Liver (tissue), 9 donors: ENCODE measurements around the gene KIF2C. TPM values are rescaled to one million over a fixed set of nuclear protein-coding genes. Genes with fewer than 3 reads are reported as not detected.

Experiments
- DNase-seq: peaks from one replicate; pipeline ENCODE4 v3.0.0-alpha.2; 2017; ENCODE audit warnings: low spot score
- H3K27ac ChIP-seq, 2 donors: one replicate each; pipeline ENCODE4 v1.7.0; 2013; ENCODE audit warnings: inconsistent platforms in 2 of 2, low read length in 2 of 2, control low read depth in 1 of 2, low read depth in 1 of 2, mild to moderate bottlenecking in 1 of 2
- H3K27me3 ChIP-seq, 4 donors: one replicate each; pipeline versions ENCODE4 v1.6.1 to v1.7.0; 2013; ENCODE audit warnings: low read length in 3 of 4, inconsistent platforms in 1 of 4, mild to moderate bottlenecking in 1 of 4, moderate library complexity in 1 of 4; ENCODE audit not compliant: control insufficient read depth in 4 of 4, insufficient read depth in 4 of 4
- H3K36me3 ChIP-seq, 4 donors: one replicate each; pipeline versions ENCODE4 v1.6.1 to v1.7.0; 2013; ENCODE audit warnings: low read length in 3 of 4, mild to moderate bottlenecking in 3 of 4, low read depth in 1 of 4, moderate library complexity in 1 of 4; ENCODE audit not compliant: control insufficient read depth in 4 of 4, insufficient read depth in 3 of 4
- H3K4me1 ChIP-seq, 4 donors: one replicate each; pipeline versions ENCODE4 v1.6.1 to v1.7.0; 2013; ENCODE audit warnings: low read length in 3 of 4, mild to moderate bottlenecking in 3 of 4, moderate library complexity in 1 of 4; ENCODE audit not compliant: control insufficient read depth in 4 of 4, insufficient read depth in 4 of 4
- H3K4me3 ChIP-seq, 3 donors: one replicate each; pipeline versions ENCODE4 v1.6.1 to v1.7.0; 2013; ENCODE audit warnings: low read length in 3 of 3, control low read depth in 1 of 3, low read depth in 1 of 3, mild to moderate bottlenecking in 1 of 3
- H3K9ac ChIP-seq, 2 donors: one replicate each; pipeline ENCODE4 v1.7.0; 2013; ENCODE audit warnings: low read length in 2 of 2, mild to moderate bottlenecking in 2 of 2, moderate library complexity in 2 of 2, control low read depth in 1 of 2, low read depth in 1 of 2
- H3K9me3 ChIP-seq, 4 donors: one replicate each; pipeline versions ENCODE4 v1.6.1 to v1.7.0; 2013; ENCODE audit warnings: low read length in 3 of 4; ENCODE audit not compliant: control insufficient read depth in 4 of 4
- FOXA1 ChIP-seq: IDR thresholded peaks from 2 replicates; pipeline ENCODE4 v1.6.1; 2016; ENCODE audit warnings: antibody characterized with exemption
- FOXA2 ChIP-seq: IDR thresholded peaks from 2 replicates; pipeline ENCODE4 v1.6.1; 2016; ENCODE audit warnings: antibody characterized with exemption
- GABPA ChIP-seq, 2 donors: IDR thresholded peaks in 1 of 2; conservative IDR thresholded peaks in 1 of 2; 2 replicates each; pipeline ENCODE4 v1.6.1; 2016; ENCODE audit warnings: antibody characterized with exemption in 2 of 2, mild to moderate bottlenecking in 1 of 2, moderate library complexity in 1 of 2
- HNF4A ChIP-seq, 2 donors: conservative IDR thresholded peaks; 2 replicates each; pipeline ENCODE4 v1.6.1; 2016; ENCODE audit warnings: antibody characterized with exemption in 2 of 2, mild to moderate bottlenecking in 2 of 2
- JUND ChIP-seq, 2 donors: IDR thresholded peaks; 2 replicates each; pipeline ENCODE4 v1.6.1; 2016; ENCODE audit warnings: antibody characterized with exemption in 2 of 2
- RAD21 ChIP-seq, 2 donors: IDR thresholded peaks; 2 replicates each; pipeline ENCODE4 v1.6.1; 2016; ENCODE audit warnings: antibody characterized with exemption in 2 of 2, mild to moderate bottlenecking in 2 of 2
- SP1 ChIP-seq: IDR thresholded peaks from 2 replicates; pipeline ENCODE4 v1.6.1; 2018; ENCODE audit warnings: antibody characterized with exemption, mild to moderate bottlenecking
- YY1 ChIP-seq: IDR thresholded peaks from 2 replicates; pipeline ENCODE4 v1.6.1; 2016; ENCODE audit warnings: antibody characterized with exemption, mild to moderate bottlenecking
- WGBS: extraction: QIAGEN DNeasy Blood & Tissue Kit; methylation state at CpG from one replicate; pipeline ENCODE4 v1.1.7; 2013; 5-methylcytosine and 5-hydroxymethylcytosine counted together
- polyA plus RNA-seq, 2 donors: library from polyadenylated mRNA; stranded (reverse) in 1 of 2; unstranded in 1 of 2; fragments of 200-250 nt in 1 of 2; fragments of >200 nt in 1 of 2; fragmentation: Nextera tagmentation in 1 of 2; extraction: Ambion mirVana in 1 of 2; gene quantifications; one replicate each; pipeline versions ENCODE4 v1.2.1 to v1.2.3, GENCODE V29; 2013 to 2015
- total RNA-seq, 2 donors: library from RNA; depleted of rRNA; stranded (reverse); fragments of >200 nt; gene quantifications; one replicate each; pipeline ENCODE4 v1.2.3, GENCODE V29; 2014
- TF ChIP-seq, protein P1 (sequence below): fragments of 150-350 bp; IDR thresholded peaks from 2 replicates; pipeline ENCODE4 v1.5.1; 2017; ENCODE audit warnings: improper control_type of control experiment, low read depth, low read length; ENCODE audit not compliant: missing input control
- TF ChIP-seq, protein P2 (sequence below): IDR thresholded peaks from 2 replicates; pipeline ENCODE4 v1.6.1; 2016; ENCODE audit warnings: antibody characterized with exemption
- TF ChIP-seq, protein P3 (sequence below): IDR thresholded peaks from 2 replicates; pipeline ENCODE4 v1.6.1; 2016; ENCODE audit warnings: antibody characterized with exemption
- TF ChIP-seq, protein P4 (sequence below): IDR thresholded peaks from 2 replicates; pipeline ENCODE4 v1.6.1; 2016; ENCODE audit warnings: antibody characterized with exemption, mild to moderate bottlenecking
- donor health status: healthy.
- donor health status: healthy.
- donor health status: healthy.
- donor health status: healthy.
- donor health status: healthy.

KIF2C gene
- total and polyA plus RNA-seq, 4 donors: 0.17 to 26.7 (median 0.73) TPM

DNA sequence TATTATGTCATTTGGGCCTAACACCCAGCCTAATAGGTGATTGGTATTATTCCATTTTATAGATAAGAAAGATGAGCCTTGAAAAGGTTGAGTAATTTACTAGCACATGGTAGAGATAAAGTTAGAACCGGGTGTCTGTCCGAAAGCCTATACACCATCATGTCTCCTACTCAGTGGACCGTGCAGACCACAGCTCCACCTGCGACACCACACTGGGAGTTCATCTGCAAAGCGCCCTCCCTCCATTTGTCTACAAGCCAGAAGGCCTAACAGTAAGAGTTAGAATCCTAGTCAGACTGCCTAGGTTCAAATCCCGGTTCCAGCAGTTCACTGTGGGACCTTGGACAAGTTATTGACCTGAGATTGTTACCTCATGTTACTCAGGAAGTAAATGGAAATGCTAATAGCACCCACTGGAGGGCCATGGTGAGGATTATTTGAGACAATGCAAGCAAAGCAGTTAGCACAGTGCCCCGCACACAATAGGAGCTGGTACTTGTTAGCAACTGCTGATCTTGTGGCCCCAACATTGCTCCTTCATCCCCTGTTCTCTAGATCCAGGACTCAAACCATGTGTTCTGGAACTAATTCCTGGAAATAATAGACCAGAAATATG, 44.7 kb upstream of the KIF2C start:
- Histone ChIP-seq H3K27me3 (no peaks in the 10 kb centered on the region), H3K36me3 (no peaks in the 10 kb centered on the region), H3K4me3 (no peak overlapping the region), H3K27ac (no peak overlapping the region), H3K4me1 (no peaks in the 10 kb centered on the region), H3K9me3 (no peaks in the 10 kb centered on the region), H3K9ac (no peak overlapping the region)
- no peak for DNase-seq
- 89% methylated on average over 7 of the region's 7 CpGs for WGBS
- TF ChIP-seq, protein P1, sequence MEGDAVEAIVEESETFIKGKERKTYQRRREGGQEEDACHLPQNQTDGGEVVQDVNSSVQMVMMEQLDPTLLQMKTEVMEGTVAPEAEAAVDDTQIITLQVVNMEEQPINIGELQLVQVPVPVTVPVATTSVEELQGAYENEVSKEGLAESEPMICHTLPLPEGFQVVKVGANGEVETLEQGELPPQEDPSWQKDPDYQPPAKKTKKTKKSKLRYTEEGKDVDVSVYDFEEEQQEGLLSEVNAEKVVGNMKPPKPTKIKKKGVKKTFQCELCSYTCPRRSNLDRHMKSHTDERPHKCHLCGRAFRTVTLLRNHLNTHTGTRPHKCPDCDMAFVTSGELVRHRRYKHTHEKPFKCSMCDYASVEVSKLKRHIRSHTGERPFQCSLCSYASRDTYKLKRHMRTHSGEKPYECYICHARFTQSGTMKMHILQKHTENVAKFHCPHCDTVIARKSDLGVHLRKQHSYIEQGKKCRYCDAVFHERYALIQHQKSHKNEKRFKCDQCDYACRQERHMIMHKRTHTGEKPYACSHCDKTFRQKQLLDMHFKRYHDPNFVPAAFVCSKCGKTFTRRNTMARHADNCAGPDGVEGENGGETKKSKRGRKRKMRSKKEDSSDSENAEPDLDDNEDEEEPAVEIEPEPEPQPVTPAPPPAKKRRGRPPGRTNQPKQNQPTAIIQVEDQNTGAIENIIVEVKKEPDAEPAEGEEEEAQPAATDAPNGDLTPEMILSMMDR: no peak
- TF ChIP-seq HNF4A (conservative IDR thresholded peaks at IDR 0.05) (peak in 1 of 2 donors; percentile 28), YY1 (no peak), RAD21 (IDR thresholded peaks at IDR 0.05) (peak in 1 of 2 donors; percentile 50)
- TF ChIP-seq, protein P2, sequence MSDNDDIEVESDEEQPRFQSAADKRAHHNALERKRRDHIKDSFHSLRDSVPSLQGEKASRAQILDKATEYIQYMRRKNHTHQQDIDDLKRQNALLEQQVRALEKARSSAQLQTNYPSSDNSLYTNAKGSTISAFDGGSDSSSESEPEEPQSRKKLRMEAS: no peak

DNA sequence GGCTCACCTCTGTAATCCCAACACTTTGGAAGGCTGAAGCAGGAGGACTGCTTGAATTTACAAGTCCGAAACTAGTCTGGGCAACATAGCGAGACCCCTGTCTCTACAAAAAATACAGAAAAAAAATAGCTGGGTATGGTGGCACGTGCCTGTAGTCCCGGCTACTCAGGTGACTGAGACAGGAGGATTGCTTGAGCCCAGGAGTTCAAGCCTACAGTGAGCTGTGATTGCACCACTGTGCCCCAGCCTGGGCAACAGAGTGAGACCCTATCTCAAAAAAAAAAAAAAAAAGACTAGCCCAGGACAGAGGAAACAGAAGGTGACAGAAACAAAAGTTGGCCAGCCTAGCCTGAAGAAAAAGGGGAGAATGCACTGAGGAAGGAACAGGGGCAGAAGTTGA, 44.0 kb upstream of the KIF2C start:
- Histone ChIP-seq H3K4me1 (peaks cover 0 to under 1% (median under 1%) of the 10 kb centered on the region in 4 donors), H3K27ac (no peak overlapping the region), H3K4me3 (no peak overlapping the region), H3K9me3 (no peaks in the 10 kb centered on the region), H3K36me3 (no peaks in the 10 kb centered on the region), H3K9ac (no peak overlapping the region), H3K27me3 (no peaks in the 10 kb centered on the region)
- TF ChIP-seq, protein P3, sequence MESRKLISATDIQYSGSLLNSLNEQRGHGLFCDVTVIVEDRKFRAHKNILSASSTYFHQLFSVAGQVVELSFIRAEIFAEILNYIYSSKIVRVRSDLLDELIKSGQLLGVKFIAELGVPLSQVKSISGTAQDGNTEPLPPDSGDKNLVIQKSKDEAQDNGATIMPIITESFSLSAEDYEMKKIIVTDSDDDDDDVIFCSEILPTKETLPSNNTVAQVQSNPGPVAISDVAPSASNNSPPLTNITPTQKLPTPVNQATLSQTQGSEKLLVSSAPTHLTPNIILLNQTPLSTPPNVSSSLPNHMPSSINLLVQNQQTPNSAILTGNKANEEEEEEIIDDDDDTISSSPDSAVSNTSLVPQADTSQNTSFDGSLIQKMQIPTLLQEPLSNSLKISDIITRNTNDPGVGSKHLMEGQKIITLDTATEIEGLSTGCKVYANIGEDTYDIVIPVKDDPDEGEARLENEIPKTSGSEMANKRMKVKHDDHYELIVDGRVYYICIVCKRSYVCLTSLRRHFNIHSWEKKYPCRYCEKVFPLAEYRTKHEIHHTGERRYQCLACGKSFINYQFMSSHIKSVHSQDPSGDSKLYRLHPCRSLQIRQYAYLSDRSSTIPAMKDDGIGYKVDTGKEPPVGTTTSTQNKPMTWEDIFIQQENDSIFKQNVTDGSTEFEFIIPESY: no peak
- no peak for TF ChIP-seq GABPA (IDR thresholded peaks at IDR 0.05 in 1 of 2, conservative IDR thresholded peaks at IDR 0.05 in 1 of 2)
- TF ChIP-seq, protein P4, sequence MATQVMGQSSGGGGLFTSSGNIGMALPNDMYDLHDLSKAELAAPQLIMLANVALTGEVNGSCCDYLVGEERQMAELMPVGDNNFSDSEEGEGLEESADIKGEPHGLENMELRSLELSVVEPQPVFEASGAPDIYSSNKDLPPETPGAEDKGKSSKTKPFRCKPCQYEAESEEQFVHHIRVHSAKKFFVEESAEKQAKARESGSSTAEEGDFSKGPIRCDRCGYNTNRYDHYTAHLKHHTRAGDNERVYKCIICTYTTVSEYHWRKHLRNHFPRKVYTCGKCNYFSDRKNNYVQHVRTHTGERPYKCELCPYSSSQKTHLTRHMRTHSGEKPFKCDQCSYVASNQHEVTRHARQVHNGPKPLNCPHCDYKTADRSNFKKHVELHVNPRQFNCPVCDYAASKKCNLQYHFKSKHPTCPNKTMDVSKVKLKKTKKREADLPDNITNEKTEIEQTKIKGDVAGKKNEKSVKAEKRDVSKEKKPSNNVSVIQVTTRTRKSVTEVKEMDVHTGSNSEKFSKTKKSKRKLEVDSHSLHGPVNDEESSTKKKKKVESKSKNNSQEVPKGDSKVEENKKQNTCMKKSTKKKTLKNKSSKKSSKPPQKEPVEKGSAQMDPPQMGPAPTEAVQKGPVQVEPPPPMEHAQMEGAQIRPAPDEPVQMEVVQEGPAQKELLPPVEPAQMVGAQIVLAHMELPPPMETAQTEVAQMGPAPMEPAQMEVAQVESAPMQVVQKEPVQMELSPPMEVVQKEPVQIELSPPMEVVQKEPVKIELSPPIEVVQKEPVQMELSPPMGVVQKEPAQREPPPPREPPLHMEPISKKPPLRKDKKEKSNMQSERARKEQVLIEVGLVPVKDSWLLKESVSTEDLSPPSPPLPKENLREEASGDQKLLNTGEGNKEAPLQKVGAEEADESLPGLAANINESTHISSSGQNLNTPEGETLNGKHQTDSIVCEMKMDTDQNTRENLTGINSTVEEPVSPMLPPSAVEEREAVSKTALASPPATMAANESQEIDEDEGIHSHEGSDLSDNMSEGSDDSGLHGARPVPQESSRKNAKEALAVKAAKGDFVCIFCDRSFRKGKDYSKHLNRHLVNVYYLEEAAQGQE: no peak
- TF ChIP-seq, protein P1: no peak
- TF ChIP-seq, protein P2: no peak
- TF ChIP-seq FOXA1: no peak
- no peak for TF ChIP-seq JUND (IDR thresholded peaks at IDR 0.05)
- no peak for TF ChIP-seq FOXA2
- no peak for TF ChIP-seq SP1
- no peak for DNase-seq
- WGBS: 96% methylated on average over 4 of the region's 4 CpGs
